OCI-LY1 (cell line): Measurements from ENCODE around the gene FARSA.
"Not testable (repeated sequence)": the region's sequence is repeated elsewhere in the genome, so short reads cannot be mapped to it uniquely, and the experiment has no call there.

Experiments used
- H2AFZ ChIP-seq: fragments of 200-600 bp; sonication (generic), shearing (Covaris generic); 2 replicates; pipeline ENCODE4 v1.6.0; 2014; ENCODE audit warnings: antibody characterized with exemption, mild to moderate bottlenecking, low read length
- H3F3A ChIP-seq: fragments of 200-600 bp; sonication (generic), shearing (Covaris generic); 2 replicates; pipeline ENCODE4 v1.6.0; 2014; ENCODE audit warnings: mild to moderate bottlenecking, antibody characterized with exemption, low read length, moderate library complexity; ENCODE audit not compliant: insufficient read depth
- H3K27ac ChIP-seq: fragments of 200-600 bp; sonication (generic); 2 replicates; pipeline ENCODE4 v1.5.1; 2014; ENCODE audit warnings: low read length, mixed run types, mild to moderate bottlenecking, low read depth; ENCODE audit not compliant: poor library complexity, severe bottlenecking
- H3K27me3 ChIP-seq: fragments of 200-600 bp; sonication (generic); 2 replicates; pipeline ENCODE4 v1.6.0; 2014; ENCODE audit warnings: antibody characterized with exemption, mild to moderate bottlenecking, low read length, moderate library complexity; ENCODE audit not compliant: insufficient read depth
- H3K36me3 ChIP-seq: fragments of 200-600 bp; sonication (generic); 2 replicates; pipeline ENCODE4 v1.6.1; 2014; ENCODE audit warnings: mild to moderate bottlenecking, antibody characterized with exemption, low read length, moderate library complexity, mixed read lengths; ENCODE audit not compliant: insufficient read depth
- H3K4me1 ChIP-seq: fragments of 200-600 bp; sonication (generic); 2 replicates; pipeline ENCODE4 v1.5.1; 2014; ENCODE audit warnings: mild to moderate bottlenecking, low read length, moderate library complexity; ENCODE audit not compliant: insufficient read depth, severe bottlenecking
- H3K4me2 ChIP-seq: fragments of 200-600 bp; sonication (generic), shearing (Covaris generic); 2 replicates; pipeline ENCODE4 v1.6.1; 2014; ENCODE audit warnings: low read length
- H3K4me3 ChIP-seq: fragments of 200-600 bp; sonication (generic); 2 replicates; pipeline ENCODE4 v1.5.1; 2014; ENCODE audit warnings: low read length, low read depth, mild to moderate bottlenecking, mixed read lengths; ENCODE audit not compliant: poor library complexity, severe bottlenecking
- H3K79me2 ChIP-seq: fragments of 200-600 bp; shearing (Covaris generic); 2 replicates; pipeline ENCODE4 v1.6.1; 2016; ENCODE audit warnings: mixed run types, low read length, mixed read lengths; ENCODE audit not compliant: insufficient read depth
- H3K9ac ChIP-seq: fragments of 200-600 bp; sonication (generic), shearing (Covaris generic); 2 replicates; pipeline ENCODE4 v1.6.1; 2014; ENCODE audit warnings: mild to moderate bottlenecking, low read length, mixed read lengths
- H3K9me2 ChIP-seq: fragments of 200-600 bp; sonication (generic), shearing (Covaris generic); 2 replicates; pipeline ENCODE4 v1.6.1; 2014; ENCODE audit warnings: low read depth, mild to moderate bottlenecking, low read length, mixed read lengths
- H3K9me3 ChIP-seq: fragments of 200-600 bp; shearing (Covaris generic); 2 replicates; pipeline ENCODE4 v1.6.1; 2014; ENCODE audit warnings: low read length, mixed read lengths
- H4K20me1 ChIP-seq: fragments of 200-600 bp; sonication (generic), shearing (Covaris generic); 2 replicates; pipeline ENCODE4 v1.6.0; 2016; ENCODE audit warnings: mild to moderate bottlenecking, low read length; ENCODE audit not compliant: insufficient read depth
- EZH2 ChIP-seq: fragments of 200-600 bp; sonication (generic), shearing (Covaris generic); IDR thresholded peaks from 2 replicates; pipeline ENCODE4 v1.8.0; 2017; ENCODE audit warnings: borderline replicate concordance, mixed run types, mild to moderate bottlenecking, antibody characterized with exemption, low read length, moderate library complexity, mixed read lengths
- TF ChIP-seq, protein P1 (sequence below): fragments of 200-600 bp; sonication (generic), shearing (Covaris generic); IDR thresholded peaks from 2 replicates; pipeline ENCODE4 v1.5.1; 2017; ENCODE audit warnings: mild to moderate bottlenecking, antibody characterized with exemption, low read length, moderate library complexity, mixed read lengths

The FARSA gene

DNA sequence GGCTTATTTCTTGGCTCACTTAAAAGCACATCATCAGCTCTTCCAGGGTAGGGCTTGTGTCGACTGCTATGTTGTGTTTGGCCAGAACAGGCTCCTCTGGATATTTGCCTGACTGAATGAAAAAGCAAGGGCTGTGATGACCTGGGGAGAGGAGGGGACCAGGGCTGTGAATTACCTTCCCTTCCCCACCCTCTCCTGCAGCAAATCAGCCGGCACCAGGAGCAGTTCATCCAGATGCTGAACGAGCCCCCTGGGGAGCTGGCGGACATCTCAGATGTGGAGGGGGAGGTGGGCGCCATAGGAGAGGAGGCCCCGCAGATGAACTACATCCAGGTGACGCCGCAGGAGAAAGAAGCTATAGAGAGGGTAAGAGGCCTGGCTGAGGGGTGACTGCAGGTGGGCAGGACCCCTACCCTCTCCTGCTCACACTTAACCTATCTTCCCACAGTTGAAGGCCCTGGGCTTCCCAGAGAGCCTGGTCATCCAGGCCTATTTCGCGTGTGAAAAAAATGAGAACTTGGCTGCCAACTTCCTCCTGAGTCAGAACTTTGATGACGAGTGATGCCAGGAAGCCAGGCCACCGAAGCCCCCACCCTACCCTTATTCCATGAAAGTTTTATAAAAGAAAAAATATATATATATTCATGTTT lies 19.1 kb upstream of the FARSA start:
- Histone ChIP-seq H2AFZ (no peak overlapping the region), H3K4me2 (no peak overlapping the region), H3K9me2 (no peaks in the 10 kb centered on the region), H3K79me2 (peaks cover 2% of the 10 kb centered on the region; the same call in 1 of the 2 replicates), H4K20me1 (no peaks in the 10 kb centered on the region), H3K9ac (no peak overlapping the region), H3K4me3 (no peak overlapping the region), H3K4me1 (peaks cover 30% of the 10 kb centered on the region), H3K27me3 (no peaks in the 10 kb centered on the region), H3F3A (peaks cover 14% of the 10 kb centered on the region), H3K36me3 (peaks cover 74% of the 10 kb centered on the region), H3K27ac (no peak overlapping the region), H3K9me3 (no peaks in the 10 kb centered on the region)
- TF ChIP-seq, protein P1, sequence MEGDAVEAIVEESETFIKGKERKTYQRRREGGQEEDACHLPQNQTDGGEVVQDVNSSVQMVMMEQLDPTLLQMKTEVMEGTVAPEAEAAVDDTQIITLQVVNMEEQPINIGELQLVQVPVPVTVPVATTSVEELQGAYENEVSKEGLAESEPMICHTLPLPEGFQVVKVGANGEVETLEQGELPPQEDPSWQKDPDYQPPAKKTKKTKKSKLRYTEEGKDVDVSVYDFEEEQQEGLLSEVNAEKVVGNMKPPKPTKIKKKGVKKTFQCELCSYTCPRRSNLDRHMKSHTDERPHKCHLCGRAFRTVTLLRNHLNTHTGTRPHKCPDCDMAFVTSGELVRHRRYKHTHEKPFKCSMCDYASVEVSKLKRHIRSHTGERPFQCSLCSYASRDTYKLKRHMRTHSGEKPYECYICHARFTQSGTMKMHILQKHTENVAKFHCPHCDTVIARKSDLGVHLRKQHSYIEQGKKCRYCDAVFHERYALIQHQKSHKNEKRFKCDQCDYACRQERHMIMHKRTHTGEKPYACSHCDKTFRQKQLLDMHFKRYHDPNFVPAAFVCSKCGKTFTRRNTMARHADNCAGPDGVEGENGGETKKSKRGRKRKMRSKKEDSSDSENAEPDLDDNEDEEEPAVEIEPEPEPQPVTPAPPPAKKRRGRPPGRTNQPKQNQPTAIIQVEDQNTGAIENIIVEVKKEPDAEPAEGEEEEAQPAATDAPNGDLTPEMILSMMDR, result no peak
- TF ChIP-seq EZH2, result no peak

DNA sequence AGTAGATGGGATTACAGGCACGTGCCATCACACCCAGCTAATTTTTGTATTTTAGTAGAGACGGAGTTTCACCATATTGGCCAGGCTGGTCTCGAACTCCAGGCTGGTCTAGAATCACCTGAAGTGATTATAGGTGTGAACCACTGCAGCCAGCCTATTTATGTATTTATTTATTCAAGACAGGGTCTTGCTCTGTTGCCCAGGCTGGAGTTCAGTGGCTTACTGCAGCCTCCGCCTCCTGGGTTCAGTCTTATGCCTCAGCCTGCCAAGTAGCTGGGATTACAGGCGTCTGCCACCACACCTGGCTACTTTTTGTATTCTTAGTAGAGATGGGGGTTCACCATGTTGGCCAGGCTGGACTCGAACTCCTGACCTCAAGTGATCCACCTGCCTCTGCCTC lies 18.5 kb upstream of the FARSA start:
- H3F3A ChIP-seq, result peaks cover 14% of the 10 kb centered on the region
- H3K27me3 ChIP-seq, H2AFZ ChIP-seq: not testable (repeated sequence)

DNA sequence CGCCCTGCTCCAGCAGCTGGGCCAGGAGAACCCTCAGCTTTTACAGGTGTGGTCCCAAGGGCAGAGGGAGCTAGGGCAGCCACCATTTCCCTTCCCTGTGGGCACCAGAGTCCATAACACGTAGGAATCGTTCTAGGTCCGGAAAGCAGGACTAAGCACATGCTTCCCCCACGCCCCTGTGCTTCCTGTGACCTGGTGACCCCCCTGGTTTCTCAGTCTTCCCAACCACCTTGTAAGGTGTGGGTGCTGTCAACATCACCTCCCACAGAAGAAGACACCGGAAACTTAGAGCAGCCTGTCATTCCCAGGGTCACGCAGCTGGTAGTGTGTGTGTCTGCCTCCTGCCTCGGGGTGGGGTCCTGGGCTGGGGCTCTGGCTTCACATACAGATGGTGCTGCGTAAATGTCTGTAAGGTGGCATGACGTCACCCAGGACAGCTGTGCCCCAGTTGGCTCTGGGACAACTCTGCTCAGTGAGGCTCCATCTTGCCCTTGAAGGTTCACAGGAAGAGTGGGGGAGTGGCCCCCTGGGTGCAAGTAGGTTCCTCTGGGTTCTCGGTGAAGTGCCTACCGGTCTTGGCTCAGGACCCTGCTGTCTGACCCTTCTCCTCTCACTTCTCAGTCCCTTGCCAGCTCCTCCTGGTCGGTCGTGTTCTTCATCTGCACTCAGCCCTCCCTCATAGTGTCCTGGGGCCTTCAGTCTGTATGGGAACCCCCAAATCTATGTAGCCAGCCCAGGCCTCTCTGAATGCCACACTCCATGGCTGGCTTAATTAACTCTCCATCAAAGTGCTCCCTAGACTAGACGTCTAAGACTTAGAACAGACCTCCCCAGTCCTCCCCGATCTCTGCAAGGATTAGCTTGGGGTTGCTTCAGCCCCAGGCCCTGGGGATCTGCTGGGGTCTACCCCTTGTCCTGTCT lies 16.1 kb upstream of the FARSA start:
- TF ChIP-seq, protein P1, result no peak
- TF ChIP-seq EZH2, result no peak
- Histone ChIP-seq H4K20me1 (no peaks in the 10 kb centered on the region), H3K79me2 (peaks cover 18% of the 10 kb centered on the region), H2AFZ (no peak overlapping the region), H3K9ac (no peak overlapping the region), H3K9me3 (no peaks in the 10 kb centered on the region), H3K9me2 (no peaks in the 10 kb centered on the region), H3K4me1 (peaks cover 33% of the 10 kb centered on the region), H3K4me3 (no peak overlapping the region), H3K27ac (no peak overlapping the region), H3F3A (peaks cover 10% of the 10 kb centered on the region), H3K36me3 (peaks cover 85% of the 10 kb centered on the region), H3K27me3 (no peaks in the 10 kb centered on the region), H3K4me2 (no peak overlapping the region)

More for the DNA sequence above, 18.5 kb upstream of the FARSA start:
- not testable (repeated sequence) for H3K4me2 ChIP-seq, H3K9me3 ChIP-seq, H3K79me2 ChIP-seq, H3K4me3 ChIP-seq, H4K20me1 ChIP-seq, H3K27ac ChIP-seq, H3K9me2 ChIP-seq, H3K9ac ChIP-seq
- Histone ChIP-seq H3K4me1 (peaks cover 35% of the 10 kb centered on the region), H3K36me3 (peaks cover 79% of the 10 kb centered on the region)
